Kidney tubule cell (primary cell): ENCODE measurements around the gene CIDEC.
"Not testable (repeated sequence)": the region's sequence is repeated elsewhere in the genome, so short reads cannot be mapped to it uniquely, and the experiment has no call there.

ENCODE experiments used
- DNase-seq: peaks from one replicate; pipeline ENCODE4 v3.0.0-alpha.2; 2018; ENCODE audit warnings: low spot score

The CIDEC gene

DNA sequence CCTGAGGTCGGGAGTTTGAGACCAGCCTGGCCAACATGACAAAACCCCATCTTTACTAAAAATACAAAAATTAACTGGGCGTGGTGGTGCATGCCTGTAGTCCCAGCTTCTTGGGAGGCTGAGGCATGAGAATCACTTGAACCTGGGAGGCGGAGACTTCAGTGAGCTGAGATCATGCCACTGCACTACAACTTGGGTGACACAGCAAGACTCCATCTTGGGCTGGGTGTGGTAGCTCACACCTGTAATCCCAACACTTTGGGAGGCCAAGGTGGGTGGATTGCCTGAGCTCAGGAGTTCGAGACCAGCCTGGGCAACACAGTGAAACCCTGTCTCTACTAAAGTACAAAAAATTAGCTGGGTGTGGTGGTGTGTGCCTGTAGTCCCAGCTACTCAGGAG is 3.8 kb downstream of the CIDEC start:
- DNase-seq: not testable (repeated sequence)

DNA sequence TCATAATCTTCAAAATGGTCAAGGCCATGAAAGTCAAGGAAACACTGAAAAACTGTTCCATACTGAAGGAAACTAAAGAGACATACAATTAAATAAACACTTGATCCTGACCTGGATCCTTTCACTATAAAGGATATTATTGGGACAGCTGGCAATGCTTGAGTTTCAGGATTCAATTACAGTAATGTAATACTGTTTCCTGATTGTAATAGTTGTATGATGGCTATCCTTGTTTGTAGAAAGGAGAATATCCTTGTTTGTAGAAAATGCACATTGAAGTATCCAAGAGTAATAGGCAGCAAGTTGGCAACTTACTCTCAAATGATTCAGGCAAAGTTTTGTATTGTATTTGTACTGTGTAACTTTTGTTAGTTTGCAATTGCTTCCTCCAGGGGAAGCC is 4.6 kb downstream of the CIDEC start:
- DNase-seq: no peak

DNA sequence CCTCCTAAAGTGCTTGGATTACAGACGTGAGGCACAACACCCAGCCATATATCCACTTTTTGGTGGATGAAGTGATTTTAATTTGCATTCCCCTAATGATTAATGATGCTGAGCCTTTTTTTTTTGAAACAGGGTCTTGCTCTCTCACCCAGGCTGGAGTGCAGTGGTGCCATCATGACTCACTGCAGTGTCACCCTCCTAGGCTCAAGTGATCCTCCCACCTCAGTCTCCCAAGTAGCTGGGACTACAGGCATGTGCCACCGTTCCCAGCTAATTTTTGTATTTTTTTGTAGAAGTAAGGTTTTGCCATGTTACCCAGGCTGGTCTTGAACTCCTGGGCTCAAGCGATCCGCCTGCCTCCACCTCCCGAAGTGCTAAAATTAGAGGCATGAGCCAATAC is 8.0 kb downstream of the CIDEC start:
- DNase-seq: peak; percentile 36

DNA sequence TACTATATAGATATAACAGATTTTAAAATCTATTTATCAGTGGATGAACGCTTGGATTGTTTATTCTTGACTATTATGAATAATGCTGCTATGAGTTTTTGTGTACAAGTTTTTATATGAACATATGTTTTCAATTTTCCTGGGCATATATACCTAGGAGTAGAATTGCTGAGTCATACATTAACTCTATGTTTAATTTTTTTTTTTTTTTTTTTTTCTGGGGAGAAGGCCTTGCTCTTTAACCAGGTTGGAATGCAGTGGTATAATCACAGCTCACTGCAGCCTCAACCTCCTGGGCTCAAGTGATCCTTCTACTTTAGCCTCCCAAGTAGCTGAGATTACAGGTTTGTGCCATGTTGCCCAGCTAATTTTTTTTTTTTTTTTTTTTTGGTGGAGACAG is 9.1 kb downstream of the CIDEC start:
- peak; percentile 45 for DNase-seq

DNA sequence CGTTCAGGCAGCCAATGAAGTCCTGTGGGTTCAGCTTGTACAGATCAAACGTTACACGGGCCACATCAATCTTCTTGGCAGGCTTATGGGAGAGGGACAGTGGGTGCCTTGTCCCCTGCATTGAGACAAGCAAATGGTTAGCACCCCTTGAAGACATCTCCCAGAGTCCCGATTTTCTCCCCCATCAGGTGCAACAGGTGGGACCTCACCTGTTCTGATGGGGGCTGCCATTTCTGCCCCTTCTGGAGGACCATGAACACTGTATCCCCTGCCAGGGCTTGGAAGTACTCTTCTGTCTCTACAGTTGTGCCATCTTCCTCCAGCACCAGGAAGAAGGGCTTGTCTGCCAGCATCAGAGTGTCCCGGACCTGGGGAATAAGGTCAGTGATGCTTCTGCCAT is 10.1 kb downstream of the CIDEC start:
- no peak for DNase-seq

DNA sequence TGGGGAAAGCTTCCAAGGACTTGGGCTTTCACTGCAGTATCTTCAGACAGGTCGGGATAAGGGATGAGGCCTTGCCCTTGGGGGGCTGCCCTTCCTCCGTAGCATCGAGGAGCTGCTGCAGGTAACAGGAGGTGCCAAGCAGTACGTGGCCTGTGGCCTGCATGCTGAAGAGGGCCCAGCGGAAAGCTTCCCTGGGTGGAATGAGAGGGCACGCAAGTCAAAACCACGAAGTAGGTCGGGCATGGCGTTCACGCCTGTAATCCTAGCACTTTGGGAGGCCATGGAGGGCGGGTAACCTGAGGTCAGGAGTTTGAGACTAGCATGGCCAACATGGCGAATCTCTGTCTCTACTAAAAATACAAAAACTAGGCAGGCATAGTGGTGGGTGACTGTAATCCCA is 12.9 kb downstream of the CIDEC start:
- DNase-seq: no peak

DNA sequence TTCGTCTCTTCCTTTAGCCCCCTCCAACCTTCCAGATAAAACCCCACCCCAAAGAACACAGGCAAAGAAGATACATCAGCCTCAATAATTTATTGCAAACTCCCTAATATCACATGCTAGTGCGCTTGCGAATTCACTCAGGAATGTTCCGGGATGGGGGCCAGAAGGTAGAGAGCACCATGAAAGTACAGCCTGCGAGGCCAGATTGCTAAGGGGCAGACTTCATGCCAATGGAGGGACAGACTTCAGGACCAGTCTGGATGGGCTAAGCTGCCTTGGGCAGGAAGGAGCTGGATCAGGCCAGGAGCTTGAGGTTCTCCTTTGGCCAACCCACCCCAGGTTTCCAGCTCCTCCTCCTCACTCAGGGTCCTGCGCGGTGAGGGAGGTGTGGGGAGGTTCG is 13.4 kb downstream of the CIDEC start:
- DNase-seq: no peak

DNA sequence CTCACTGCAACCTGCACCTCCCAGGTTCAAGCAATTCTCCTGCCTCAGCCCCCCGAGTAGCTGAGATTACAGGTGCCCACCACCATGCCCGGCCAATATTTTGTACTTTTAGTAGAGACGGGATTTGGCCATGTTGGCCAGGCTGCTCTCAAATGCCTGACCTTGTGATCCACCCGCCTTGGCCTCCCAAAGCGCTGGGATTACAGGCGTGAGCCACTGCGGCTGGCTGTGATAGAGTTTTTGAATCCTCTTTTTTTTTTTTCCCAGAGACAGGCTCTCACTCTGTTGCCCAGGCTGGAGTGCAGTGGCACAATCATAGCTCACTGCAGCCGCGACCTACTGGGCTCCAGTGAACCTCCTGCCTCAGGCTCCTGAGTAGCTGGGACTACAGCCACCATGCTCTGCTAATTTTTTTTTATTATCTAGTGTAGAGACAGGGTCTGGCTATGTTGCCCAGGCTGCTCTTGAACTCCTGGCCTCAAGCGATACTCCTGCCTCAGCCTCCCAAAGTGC is 14.9 kb downstream of the CIDEC start:
- not testable (repeated sequence) for DNase-seq

DNA sequence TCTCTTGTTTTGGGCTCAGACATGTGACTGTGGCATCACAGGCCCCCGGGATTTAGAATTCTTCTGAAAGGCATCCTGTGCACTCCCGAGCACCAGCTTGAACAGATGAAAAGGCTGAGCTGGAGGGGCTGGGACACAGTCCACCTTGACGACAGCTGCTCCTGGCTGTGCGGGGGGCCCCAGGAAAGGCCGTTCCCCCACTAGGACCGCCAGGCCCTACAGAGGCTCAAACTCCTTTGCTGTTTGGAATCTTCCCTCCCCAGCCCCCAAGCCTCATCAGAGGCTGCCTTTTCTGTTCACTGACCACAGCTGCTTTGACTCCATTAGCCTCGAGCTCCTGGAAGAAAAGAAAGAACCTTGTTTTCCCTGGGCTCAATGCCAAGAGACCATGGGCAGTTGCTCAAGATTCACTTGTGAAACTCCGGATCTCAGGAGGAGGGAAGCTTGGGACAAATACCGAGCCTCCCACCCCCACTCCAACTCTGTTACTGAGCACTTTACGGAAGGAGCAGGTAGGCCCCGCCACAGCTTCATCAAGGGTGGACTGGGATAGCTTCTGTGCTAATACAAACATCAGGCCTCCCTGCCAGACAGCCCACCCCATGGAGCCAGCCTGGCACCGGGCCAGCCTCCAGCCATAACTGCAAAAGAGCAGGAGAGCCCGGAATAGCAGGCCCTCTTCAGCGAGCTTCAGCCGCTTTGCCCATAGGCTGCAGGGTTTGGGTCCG is 15.7 kb downstream of the CIDEC start:
- DNase-seq: peak; percentile 66

DNA sequence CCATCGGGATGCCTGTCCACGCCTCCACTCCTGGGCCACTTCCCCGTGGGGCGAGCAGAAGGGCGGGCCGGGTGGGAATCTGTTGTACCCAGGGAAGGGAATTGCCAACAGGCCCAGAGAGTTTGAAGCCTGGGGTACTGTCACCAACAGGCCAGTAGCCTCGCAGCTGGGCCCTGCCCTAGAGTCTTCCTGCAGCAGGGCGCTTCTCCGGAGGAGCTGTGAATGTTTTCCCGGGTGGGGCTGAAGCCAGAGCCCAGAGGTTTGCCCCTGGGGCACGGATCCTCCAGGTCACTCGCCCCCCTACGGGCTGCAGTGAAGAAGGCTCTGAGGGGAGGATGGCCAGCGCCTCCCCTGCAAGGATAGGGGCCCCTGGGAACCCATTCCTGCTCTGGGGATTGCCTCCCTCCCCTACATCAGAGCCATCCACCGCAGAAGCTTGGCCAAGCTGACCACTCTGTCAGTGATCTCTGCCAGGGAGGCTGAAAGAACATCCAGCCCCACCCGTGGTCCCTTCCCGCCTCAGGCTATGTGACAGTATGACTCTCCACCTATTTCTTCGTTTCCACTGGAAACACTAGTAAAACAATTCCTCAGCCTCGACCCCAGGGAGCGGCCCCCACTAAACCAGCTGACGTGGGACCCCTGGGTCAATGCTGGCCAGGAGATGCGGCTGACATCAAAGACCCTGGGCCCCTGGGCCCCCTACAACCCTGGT is 16.8 kb downstream of the CIDEC start:
- no peak for DNase-seq

DNA sequence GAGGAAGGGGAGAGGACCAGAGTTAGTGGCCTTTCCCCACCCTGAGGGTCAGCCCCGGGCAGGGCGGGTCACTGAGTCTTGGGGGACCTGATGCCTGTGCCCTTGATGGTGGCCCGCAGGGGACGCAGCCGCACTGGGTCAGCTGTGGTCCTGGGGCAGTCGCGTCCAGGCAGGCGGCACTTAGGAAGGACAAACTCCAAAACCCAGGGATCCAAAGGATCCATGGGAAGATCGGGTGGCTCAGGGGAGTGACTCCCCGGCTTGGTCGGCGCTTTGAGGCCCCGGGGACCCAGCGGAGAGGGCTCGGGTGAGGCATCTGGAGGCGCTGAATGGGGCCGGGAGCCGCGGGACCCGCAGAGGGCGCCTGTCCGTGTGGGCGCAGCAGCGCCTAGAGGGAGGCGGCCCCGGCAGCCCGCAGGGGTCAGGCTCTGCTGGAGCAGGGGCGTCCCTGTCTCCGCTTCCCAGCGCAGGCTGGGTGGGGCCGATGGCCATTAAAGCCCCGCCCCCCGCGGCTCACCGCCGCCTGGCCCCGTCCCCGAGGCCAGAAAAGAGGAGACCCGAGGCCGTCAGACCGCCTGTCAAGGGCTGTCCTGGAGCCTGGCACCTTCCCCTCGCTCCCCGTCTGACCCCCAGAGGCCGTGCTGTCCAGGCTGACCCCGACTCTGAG is 17.5 kb downstream of the CIDEC start:
- peak; percentile 39 for DNase-seq

DNA sequence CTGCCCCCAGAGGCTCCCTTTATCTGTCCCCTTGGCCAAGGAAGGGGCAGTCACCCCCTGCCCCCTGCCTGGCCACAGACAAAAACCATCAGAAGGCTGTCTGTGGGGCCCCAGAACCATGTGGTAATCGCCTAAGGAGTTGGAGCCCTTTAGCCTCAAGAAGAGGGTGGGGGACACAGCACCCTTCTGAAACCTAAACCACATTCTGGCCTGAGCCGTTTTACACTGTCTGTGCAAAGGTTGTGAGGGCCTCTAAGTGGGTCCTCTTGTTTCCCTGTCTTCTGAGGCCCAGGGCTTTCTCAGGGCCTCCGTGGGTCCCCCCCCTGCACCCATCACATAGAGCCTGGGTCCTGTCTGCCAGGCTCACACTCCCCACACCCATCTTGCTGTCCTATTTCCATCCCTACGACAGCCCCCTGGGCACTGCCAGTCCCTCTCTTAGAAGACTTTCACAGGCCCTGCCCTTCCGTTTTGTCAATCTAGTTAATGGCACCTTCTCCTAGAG is 18.4 kb downstream of the CIDEC start:
- no peak for DNase-seq

DNA sequence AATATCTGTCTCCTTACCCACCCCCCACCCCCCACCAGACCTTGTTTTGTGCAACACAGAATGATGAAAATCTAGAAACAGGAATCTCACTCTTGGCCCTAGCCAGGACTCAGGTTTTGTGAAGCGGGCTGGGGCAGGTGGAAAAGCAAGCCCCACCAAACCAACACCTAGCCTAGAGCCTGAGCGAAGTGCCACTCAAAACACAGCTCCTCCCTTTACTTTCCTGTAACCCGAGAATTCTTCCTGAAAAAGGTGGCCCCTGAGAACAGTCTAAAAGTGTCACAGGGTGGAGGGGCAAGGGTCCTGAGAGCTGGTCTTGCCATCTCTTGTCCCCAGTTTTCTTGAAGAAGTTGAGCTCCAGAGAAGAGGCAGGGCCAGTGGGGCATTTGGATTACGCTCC is 18.9 kb downstream of the CIDEC start:
- no peak for DNase-seq

DNA sequence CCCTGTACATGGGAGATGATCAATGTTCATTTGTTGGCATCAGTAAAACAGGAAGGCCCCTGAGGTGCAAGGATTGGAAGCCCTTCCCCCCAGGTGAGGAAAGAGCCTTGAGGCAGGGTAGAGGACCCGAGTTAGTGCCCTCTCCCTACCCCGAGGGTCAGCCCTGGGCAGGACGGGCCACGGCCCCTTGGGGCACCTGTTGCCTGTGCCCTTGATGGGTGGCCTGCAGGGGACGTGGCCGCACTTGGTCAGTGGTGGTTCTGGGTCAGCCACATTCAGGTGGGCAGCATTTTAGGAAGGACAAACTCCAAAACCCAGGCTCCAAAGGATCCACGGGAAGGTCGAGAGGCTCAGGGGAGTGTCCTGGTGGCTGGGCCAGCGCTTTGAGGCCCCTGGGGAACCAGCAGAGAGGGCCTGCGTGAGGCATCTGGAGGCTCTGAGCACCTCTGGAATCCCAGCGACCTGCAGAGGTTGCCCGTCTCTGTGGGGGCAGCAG is 20.5 kb downstream of the CIDEC start:
- DNase-seq: no peak

DNA sequence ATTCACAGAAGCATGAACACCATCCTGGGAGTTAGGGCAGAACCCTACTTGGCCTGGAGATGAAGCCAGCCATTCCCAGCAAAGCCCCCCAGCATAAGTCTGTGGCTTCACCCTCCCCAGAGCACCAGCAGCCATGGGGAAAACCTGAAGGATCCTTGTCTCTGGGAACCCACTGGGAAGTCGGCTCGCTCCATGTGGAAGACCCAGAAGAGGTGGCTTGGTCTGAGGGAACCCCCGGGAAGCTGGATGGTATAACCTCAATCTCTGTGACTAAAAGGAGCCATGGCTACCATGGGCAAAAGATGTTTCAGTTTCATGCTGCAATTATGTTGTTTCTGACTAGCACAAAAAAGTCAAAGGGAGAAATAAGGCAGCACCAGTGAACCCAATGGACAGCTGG is 24.5 kb downstream of the CIDEC start:
- no peak for DNase-seq

DNA sequence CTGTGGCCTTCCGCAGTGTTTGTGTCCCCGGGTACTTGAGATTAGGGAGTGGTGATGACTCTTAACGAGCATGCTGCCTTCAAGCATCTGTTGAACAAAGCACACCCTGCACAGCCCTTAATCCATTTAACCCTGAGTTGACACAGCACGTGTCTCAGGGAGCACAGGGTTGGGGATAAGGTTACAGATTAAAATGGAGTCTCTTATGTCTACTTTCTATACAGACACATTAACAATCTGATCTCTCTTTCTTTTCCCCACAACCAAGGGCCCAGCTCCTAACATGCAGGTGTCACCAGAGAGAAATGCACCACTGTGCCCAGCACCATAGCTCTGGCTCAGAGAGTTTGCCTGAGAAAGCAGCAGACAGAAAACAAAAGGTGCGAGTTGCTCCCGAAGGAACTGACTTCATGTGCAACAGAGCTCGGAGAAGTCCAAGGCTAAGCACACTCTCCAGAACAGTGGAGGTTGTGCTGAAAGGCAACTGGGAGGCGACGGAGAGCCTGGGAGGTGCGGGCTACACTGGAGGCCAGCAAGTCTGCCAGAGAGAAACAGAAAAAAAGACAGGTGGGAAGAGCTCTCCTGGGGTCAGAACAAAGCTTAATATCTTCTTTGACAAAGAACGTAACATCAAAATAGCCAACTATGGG is 25.6 kb downstream of the CIDEC start:
- DNase-seq: not testable (repeated sequence)

DNA sequence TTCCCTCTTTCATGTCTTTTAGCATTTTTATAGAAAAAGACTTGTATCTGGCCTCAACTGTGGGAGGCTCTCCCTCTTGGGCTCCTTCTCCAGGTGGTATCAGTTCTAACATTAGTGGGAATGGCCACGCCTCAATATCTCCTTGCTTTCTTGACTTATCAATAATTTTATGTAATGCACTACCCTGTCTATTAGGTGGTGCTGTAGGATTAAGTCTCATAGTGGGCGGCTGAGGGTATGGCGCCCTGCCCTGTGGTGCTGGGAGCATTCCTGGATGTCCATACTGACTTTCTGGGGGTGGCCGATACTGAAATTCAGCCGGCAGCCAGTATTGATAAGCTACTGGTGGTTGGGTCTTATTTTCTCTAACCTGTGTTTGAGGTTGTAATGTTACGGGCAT is 27.5 kb downstream of the CIDEC start:
- no peak for DNase-seq

DNA sequence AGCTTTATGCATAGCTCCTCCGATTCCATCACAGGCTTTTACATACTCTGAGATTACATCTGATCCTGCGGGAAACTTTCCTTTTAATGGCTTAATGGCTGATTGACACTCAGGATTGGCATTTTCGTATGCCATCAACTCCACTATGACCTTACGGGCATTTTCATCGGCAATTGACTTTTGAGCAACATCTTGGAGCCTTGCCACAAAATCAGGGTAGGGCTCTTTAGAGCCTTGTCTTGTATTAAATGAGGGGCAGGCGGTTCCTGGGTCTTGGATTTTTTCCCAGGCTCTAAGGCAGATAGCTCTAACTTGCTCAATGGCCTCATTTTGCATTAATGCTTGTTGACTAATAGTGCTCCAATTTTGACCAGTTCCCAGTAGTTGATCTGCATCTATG is 28.1 kb downstream of the CIDEC start:
- not testable (repeated sequence) for DNase-seq

DNA sequence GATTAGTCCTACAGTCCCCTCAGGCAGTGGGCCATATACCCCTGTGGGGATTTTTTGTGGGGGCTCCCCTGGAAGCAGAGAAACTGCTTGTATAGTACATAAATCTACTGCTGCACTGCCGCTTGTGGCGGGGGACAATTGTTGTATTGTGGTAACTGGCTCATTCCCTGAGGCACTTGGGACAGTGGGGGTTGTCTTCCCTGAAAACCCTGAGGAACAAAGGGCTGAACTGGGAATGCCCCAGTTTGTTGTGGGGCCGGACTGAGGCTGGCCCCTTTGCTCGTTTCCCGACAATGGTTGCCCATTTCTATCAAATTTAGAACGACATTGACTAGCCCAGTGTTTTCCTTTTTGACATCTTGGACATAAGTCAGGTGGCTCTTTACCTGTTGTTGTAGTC is 28.7 kb downstream of the CIDEC start:
- not testable (repeated sequence) for DNase-seq

DNA sequence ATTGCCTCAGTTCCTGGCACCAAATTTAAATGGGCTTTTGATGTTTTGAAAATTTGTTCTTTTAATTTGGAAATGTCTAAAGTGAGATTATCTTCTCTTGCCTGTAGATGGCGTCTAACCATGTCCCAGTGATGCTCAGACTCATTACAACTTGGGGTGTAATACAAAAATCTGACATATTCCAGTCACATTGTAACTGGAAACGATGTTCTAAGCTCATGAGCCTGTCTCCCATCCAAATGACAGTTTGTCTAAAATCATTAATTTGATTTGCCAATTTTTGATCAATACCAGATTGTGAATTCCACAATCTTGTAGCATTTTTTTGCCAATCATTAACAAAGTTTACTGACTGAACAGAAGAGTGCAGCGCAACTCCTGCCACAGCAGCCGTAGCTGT is 31.2 kb downstream of the CIDEC start:
- DNase-seq: peak; percentile 29

DNA sequence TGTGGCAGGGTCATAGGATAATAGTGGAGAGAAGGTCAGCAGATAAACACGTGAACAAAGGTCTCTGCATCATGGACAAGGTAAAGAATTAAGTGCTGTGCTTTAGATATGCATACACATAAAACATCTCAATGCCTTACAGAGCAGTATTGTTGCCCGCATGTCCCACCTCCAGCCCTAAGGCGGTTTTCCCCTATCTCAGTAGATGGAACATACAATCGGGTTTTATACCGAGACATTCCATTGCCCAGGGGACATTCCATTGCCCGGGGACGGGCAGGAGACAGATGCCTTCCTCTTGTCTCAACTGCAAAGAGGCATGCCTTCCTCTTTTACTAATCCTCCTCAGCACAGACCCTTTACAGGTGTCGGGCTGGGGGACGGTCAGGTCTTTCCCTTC is 32.2 kb downstream of the CIDEC start:
- not testable (repeated sequence) for DNase-seq

DNA sequence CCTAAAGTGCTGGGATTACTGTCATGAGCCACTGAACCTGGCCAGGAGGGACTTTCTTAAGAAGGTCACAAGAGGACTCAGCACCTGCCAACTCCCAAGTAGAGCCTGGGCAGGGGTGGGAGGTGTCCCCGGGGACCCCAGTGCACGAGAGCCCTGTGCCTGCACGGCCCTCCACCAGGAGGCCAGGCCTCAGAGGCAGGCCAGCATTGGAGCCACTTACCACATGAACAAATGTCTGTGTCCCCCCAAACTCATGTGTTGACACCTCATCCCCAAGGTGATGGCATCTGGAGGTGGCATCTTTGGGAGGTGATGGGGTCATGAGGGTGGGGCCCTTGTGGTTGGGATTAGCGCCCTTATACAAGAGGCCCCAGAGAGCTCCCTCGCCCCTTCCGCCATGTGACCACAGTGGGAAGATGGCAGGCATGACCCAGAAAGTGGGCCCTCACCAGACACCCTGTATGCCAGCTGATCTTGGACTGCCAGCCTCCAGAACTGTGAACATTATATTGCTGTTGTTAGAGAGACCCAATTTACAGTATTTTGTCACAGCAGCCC is 33.0 kb downstream of the CIDEC start:
- DNase-seq: no peak
